KMS-11 (cell line): ENCODE results near the gene NAGLU.

ENCODE experiments used
- H2AFZ ChIP-seq: fragments of 200-600 bp; sonication (generic); 2 replicates; pipeline ENCODE4 v1.6.1; 2016; ENCODE audit warnings: antibody characterized with exemption, mixed run types, low read depth
- H3K27ac ChIP-seq: fragments of 200-600 bp; sonication (generic); 2 replicates; pipeline ENCODE4 v1.6.1; 2016; ENCODE audit warnings: mild to moderate bottlenecking, mixed run types
- H3K27me3 ChIP-seq: fragments of 200-600 bp; sonication (generic); 2 replicates; pipeline ENCODE4 v1.6.1; 2017; ENCODE audit warnings: mild to moderate bottlenecking, low read depth, mixed run types, moderate library complexity; ENCODE audit not compliant: insufficient read depth
- H3K36me3 ChIP-seq: fragments of 200-600 bp; sonication (generic); 2 replicates; pipeline ENCODE4 v1.6.1; 2017; ENCODE audit warnings: mild to moderate bottlenecking, mixed run types; ENCODE audit not compliant: insufficient read depth
- H3K4me1 ChIP-seq: fragments of 200-600 bp; sonication (generic); 2 replicates; pipeline ENCODE4 v1.6.1; 2016; ENCODE audit warnings: mild to moderate bottlenecking, low read depth, mixed run types; ENCODE audit not compliant: poor library complexity, severe bottlenecking
- H3K4me2 ChIP-seq: fragments of 200-600 bp; sonication (generic); 2 replicates; pipeline ENCODE4 v1.7.0; 2016; ENCODE audit warnings: mild to moderate bottlenecking, mixed run types
- H3K4me3 ChIP-seq: fragments of 200-600 bp; sonication (generic); IDR thresholded peaks from 2 replicates; pipeline ENCODE4 v1.6.1; 2017; ENCODE audit warnings: low read depth, low read length, mixed read lengths; ENCODE audit not compliant: insufficient read depth
- H3K79me2 ChIP-seq: fragments of 200-600 bp; sonication (generic); 2 replicates; pipeline ENCODE4 v1.6.1; 2016; ENCODE audit warnings: low read depth, mixed run types; ENCODE audit not compliant: insufficient read depth
- H3K9ac ChIP-seq: fragments of 200-600 bp; sonication (generic); 2 replicates; pipeline ENCODE4 v1.6.1; 2016; ENCODE audit warnings: mild to moderate bottlenecking, mixed run types
- H4K20me1 ChIP-seq: fragments of 200-600 bp; sonication (generic); 2 replicates; pipeline ENCODE4 v1.6.1; 2016; ENCODE audit warnings: mild to moderate bottlenecking, mixed run types; ENCODE audit not compliant: insufficient read depth
- CTCF ChIP-seq: fragments of 200-600 bp; sonication (generic); conservative IDR thresholded peaks from 2 replicates; pipeline ENCODE4 v1.6.1; 2017; ENCODE audit warnings: low read depth, mild to moderate bottlenecking, antibody characterized with exemption, low read length, moderate library complexity, mixed read lengths

Gene NAGLU

GRCh38 chr17:42581744-42582270 is 45.8 kb downstream of the NAGLU start:
- Histone ChIP-seq H2AFZ (no peak overlapping the region), H3K36me3 (peaks cover 5% of the 10 kb centered on the region; the same call in 1 of the 2 replicates), H3K27ac (no peak overlapping the region; the same call in 1 of the 2 replicates), H3K79me2 (peaks cover 7% of the 10 kb centered on the region; the same call in 1 of the 2 replicates), H3K27me3 (no peaks in the 10 kb centered on the region), H3K4me2 (no peak overlapping the region), H3K9ac (no peak overlapping the region), H3K4me1 (peaks cover 63% of the 10 kb centered on the region), H4K20me1 (no peaks in the 10 kb centered on the region), H3K4me3 (no peak overlapping the region)
- TF ChIP-seq CTCF, result no peak

- H3K4me3 ChIP-seq, result no peak overlapping the region
- H3K9ac ChIP-seq, result no peak overlapping the region
- no peak overlapping the region for H3K4me2 ChIP-seq
- H4K20me1 ChIP-seq, result no peaks in the 10 kb centered on the region
- H2AFZ ChIP-seq, result no peak overlapping the region
- no peak for TF ChIP-seq CTCF
- peaks cover 5% of the 10 kb centered on the region; the same call in 1 of the 2 replicates for H3K36me3 ChIP-seq
- peaks cover 70% of the 10 kb centered on the region for H3K4me1 ChIP-seq
- no peaks in the 10 kb centered on the region for H3K27me3 ChIP-seq
- H3K27ac ChIP-seq, result no peak overlapping the region
- no peaks in the 10 kb centered on the region for H3K79me2 ChIP-seq
Measured at GRCh38 chr17:42584880-42585279, 48.8 kb downstream of the NAGLU start.

GRCh38 chr17:42585353-42585752 is 49.3 kb downstream of the NAGLU start:
- H3K27ac ChIP-seq, result no peak overlapping the region
- no peak overlapping the region for H3K9ac ChIP-seq
- H3K4me1 ChIP-seq, result peaks cover 66% of the 10 kb centered on the region
- no peak for TF ChIP-seq CTCF
- H3K27me3 ChIP-seq, result no peaks in the 10 kb centered on the region
- peak overlapping the region; percentile 44; the same call in 1 of the 2 replicates for H3K4me2 ChIP-seq
- H3K4me3 ChIP-seq, result no peak overlapping the region
- H3K36me3 ChIP-seq, result peaks cover 5% of the 10 kb centered on the region; the same call in 1 of the 2 replicates
- no peaks in the 10 kb centered on the region for H4K20me1 ChIP-seq
- no peaks in the 10 kb centered on the region for H3K79me2 ChIP-seq
- H2AFZ ChIP-seq, result no peak overlapping the region

- no peak overlapping the region for H3K9ac ChIP-seq
- no peak overlapping the region for H3K4me3 ChIP-seq
- H3K4me1 ChIP-seq, result peaks cover 52% of the 10 kb centered on the region
- peak overlapping the region; percentile 36; the same call in 1 of the 2 replicates for H3K27ac ChIP-seq
- H2AFZ ChIP-seq, result no peak overlapping the region
- TF ChIP-seq CTCF, result no peak
- no peaks in the 10 kb centered on the region for H4K20me1 ChIP-seq
- peak overlapping the region; percentile 44 for H3K4me2 ChIP-seq
- H3K36me3 ChIP-seq, result peaks cover 5% of the 10 kb centered on the region; the same call in 1 of the 2 replicates
- no peaks in the 10 kb centered on the region for H3K79me2 ChIP-seq
- H3K27me3 ChIP-seq, result no peaks in the 10 kb centered on the region
Measured at GRCh38 chr17:42586514-42587230, 50.6 kb downstream of the NAGLU start.
